K562 (cell line): ENCODE data around the gene GPATCH4. TPM values are rescaled to one million over a fixed set of nuclear protein-coding genes. Genes with fewer than 3 reads are reported as not detected.
A peak's percentile ranks its signal among the peaks of the same experiment; 100 is the strongest.

Experiments
- HMBOX1 ChIP-seq: sonication (generic); IDR thresholded peaks from 2 replicates; pipeline ENCODE4 v1.6.1; 2016
- MTA1 ChIP-seq: fragments of 450-650 bp; IDR thresholded peaks from 2 replicates; pipeline ENCODE4 v1.6.1; 2017; ENCODE audit warnings: borderline replicate concordance
- NRF1 ChIP-seq, 2 experiments: fragments of 450-650 bp; IDR thresholded peaks in 1 of 2; conservative IDR thresholded peaks in 1 of 2; 2 replicates each; pipeline ENCODE4 v1.6.1; 2014; ENCODE audit warnings: mild to moderate bottlenecking in 2 of 2
- PHTF2 ChIP-seq: fragments of 250-450 bp; sonication (Bioruptor Pico); IDR thresholded peaks from 2 replicates; pipeline ENCODE4 v1.5.0; 2021; ENCODE audit warnings: mild to moderate bottlenecking
- POLR2G ChIP-seq: fragments of 200-400 bp; formaldehyde crosslinking; IDR thresholded peaks from 2 replicates; pipeline ENCODE4 v1.6.1; 2017; ENCODE audit warnings: low read depth, mild to moderate bottlenecking, antibody characterized with exemption, low read length, moderate library complexity
- POLR3A ChIP-seq: IDR thresholded peaks from 2 replicates; pipeline ENCODE4 v1.6.1; 2011; ENCODE audit warnings: borderline replicate concordance, mild to moderate bottlenecking, moderate library complexity; ENCODE audit not compliant: insufficient read length, insufficient read depth; ENCODE audit errors: extremely low read depth
- RNF2 ChIP-seq: sonication (generic); IDR thresholded peaks from 2 replicates; pipeline ENCODE4 v1.6.1; 2016
- SAFB ChIP-seq: fragments of 200-400 bp; formaldehyde crosslinking; IDR thresholded peaks from 2 replicates; pipeline ENCODE4 v1.6.1; 2017; ENCODE audit warnings: low read depth, low read length, borderline replicate concordance
- SIRT6 ChIP-seq: IDR thresholded peaks from one replicate; pipeline ENCODE4 v1.6.1; 2012; ENCODE audit warnings: low read depth, mild to moderate bottlenecking, control low read depth, inconsistent platforms, low read length, moderate library complexity
- STAT5B ChIP-seq: fragments of 250-450 bp; sonication (Bioruptor Pico); IDR thresholded peaks from 2 replicates; pipeline ENCODE4 v1.8.0; 2021; ENCODE audit warnings: mild to moderate bottlenecking, inconsistent platforms
- SUPT5H ChIP-seq: fragments of 450-650 bp; IDR thresholded peaks from 2 replicates; pipeline ENCODE4 v1.6.1; 2016
- TEAD4 ChIP-seq, 2 experiments: sonication (generic) in 1 of 2; formaldehyde crosslinking in 1 of 2; IDR thresholded peaks; 2 replicates each; pipeline versions ENCODE4 v1.6.1 to v1.8.0; 2012 to 2022; ENCODE audit warnings: borderline replicate concordance in 1 of 2, inconsistent platforms in 1 of 2, low read length in 1 of 2, mild to moderate bottlenecking in 1 of 2, missing genetic modification reagents in 1 of 2
- ZFP36 ChIP-seq: fragments of 150-350 bp; IDR thresholded peaks from 2 replicates; pipeline ENCODE4 v1.6.1; 2018; ENCODE audit warnings: low read length, low read depth; ENCODE audit not compliant: partially characterized antibody
- ZNF165 ChIP-seq: fragments of 250-450 bp; sonication (Bioruptor Pico); IDR thresholded peaks from 2 replicates; pipeline ENCODE4 v1.4.0; 2020; ENCODE audit warnings: borderline replicate concordance
- ZNF75A ChIP-seq: fragments of 450-650 bp; formaldehyde crosslinking; IDR thresholded peaks from 2 replicates; pipeline ENCODE4 v1.4.0; 2020; ENCODE audit warnings: mild to moderate bottlenecking
- ZNF778 ChIP-seq: fragments of 450-650 bp; formaldehyde crosslinking; IDR thresholded peaks from 2 replicates; pipeline ENCODE4 v1.4.0; 2020; ENCODE audit warnings: mild to moderate bottlenecking, moderate library complexity
- ZNF780A ChIP-seq: fragments of 250-450 bp; sonication (Bioruptor Pico); IDR thresholded peaks from 2 replicates; pipeline ENCODE4 v1.5.0; 2021; ENCODE audit warnings: mild to moderate bottlenecking
- polyA plus RNA-seq, 8 experiments: library from polyadenylated mRNA; depleted of rRNA in 4 of 8; stranded (reverse) in 5 of 8; unstranded in 3 of 8; fragments of >200 nt; fragmentation: Nextera tagmentation in 2 of 8; fragmentation: Illumina TruSeq in 1 of 8; extraction: Ambion mirVana in 2 of 8; extraction: Trizol in 1 of 8; gene quantifications; 2 replicates each; pipeline versions ENCODE4 v1.2.1 to v1.2.3, GENCODE V29; 2011 to 2014; ENCODE audit warnings: inconsistent platforms in 1 of 8, missing spikeins in 1 of 8
- total RNA-seq, 7 experiments: library from RNA; depleted of rRNA in 6 of 7; stranded (reverse); fragments of >200 nt in 6 of 7; fragmentation: Illumina TruSeq in 2 of 7; extraction: Trizol in 2 of 7; gene quantifications; 2 replicates each; pipeline versions ENCODE4 v1.2.1 to v1.2.3, GENCODE V29; 2011 to 2021; ENCODE audit warnings: low replicate concordance in 1 of 7
- TF ChIP-seq, protein P1 (sequence below): IDR thresholded peaks from 2 replicates; pipeline ENCODE4 v1.6.1; 2012; ENCODE audit warnings: low read depth, low read length, improper control_type of control experiment, borderline replicate concordance
- TF ChIP-seq, protein P2 (sequence below), 2 experiments: fragments of 450-650 bp; conservative IDR thresholded peaks; 2 replicates each; pipeline ENCODE4 v1.6.1; 2017; ENCODE audit warnings: mild to moderate bottlenecking in 2 of 2, moderate library complexity in 2 of 2
- TF ChIP-seq, protein P3 (sequence below), 3 experiments: fragments of 200-800 bp in 1 of 3; fragments of 250-450 bp in 1 of 3; fragments of 450-650 bp in 1 of 3; sonication (Bioruptor Pico) in 1 of 3; sonication (Bioruptor generic) in 1 of 3; formaldehyde crosslinking in 1 of 3; IDR thresholded peaks; 2 replicates each; pipeline versions ENCODE4 v1.6.1 to v1.8.0; 2016 to 2022; ENCODE audit warnings: mild to moderate bottlenecking in 2 of 3, missing genetic modification characterization in 2 of 3, missing compliant biosample characterization in 1 of 3, moderate library complexity in 1 of 3

GPATCH4 gene
- total and polyA plus RNA-seq, 9 of the 15 experiments (the other 6 are each of a cell fraction or from before 2014, with no cell fraction given) = 43.7 to 105 (median 76.5) TPM

DNA sequence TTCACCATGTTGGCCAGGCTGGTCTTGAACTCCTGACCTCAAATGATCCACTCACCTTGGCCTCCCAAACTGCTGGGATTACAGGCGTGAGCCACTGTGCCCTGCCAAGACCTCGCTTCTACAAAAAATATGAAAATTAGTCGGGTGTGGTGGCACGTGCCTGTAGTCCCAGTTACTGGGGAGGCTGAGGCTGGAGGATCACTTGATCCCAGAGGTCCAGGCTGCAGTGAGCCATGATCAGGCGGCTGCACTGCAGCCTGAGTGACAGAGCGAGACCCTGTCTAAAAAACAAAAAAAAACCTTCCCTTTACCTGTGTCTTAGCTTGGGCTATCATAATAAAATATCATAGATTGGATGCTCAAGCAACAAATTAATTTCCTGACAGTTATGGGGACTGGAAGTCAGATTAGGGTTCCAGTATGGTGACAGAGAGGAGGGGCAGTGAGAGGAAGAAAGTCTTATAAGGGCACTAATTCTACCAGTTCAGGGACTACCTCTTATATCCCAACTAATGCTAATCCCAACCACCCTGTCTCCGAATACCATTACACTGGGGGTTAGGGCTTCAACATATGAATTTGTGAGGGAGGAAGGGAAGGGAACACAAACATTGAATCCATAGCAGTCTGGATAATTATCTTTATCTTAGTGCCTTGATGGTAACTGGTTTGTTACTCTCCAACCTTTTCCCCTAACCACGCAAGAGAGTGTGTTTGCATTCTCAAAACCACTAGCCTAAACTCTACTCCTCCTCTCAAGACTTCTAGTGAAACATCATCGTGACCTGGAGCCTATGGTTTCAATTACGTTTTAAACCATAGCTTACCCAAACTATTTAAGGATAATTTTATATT lies 10.7 kb downstream of the GPATCH4 start (continued):
- TF ChIP-seq HMBOX1 = peak; percentile 71
- no peak for TF ChIP-seq PHTF2 (CRISPR knock-in tag)
- TF ChIP-seq STAT5B (CRISPR knock-in tag) = no peak
- TF ChIP-seq, protein P1, sequence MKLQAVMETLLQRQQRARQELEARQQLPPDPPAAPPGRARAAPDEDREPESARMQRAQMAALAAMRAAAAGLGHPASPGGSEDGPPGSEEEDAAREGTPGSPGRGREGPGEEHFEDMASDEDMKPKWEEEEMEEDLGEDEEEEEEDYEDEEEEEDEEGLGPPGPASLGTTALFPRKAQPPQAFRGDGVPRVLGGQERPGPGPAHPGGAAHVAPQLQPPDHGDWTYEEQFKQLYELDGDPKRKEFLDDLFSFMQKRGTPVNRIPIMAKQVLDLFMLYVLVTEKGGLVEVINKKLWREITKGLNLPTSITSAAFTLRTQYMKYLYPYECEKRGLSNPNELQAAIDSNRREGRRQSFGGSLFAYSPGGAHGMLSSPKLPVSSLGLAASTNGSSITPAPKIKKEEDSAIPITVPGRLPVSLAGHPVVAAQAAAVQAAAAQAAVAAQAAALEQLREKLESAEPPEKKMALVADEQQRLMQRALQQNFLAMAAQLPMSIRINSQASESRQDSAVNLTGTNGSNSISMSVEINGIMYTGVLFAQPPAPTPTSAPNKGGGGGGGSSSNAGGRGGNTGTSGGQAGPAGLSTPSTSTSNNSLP = no peak
- TF ChIP-seq, protein P2, sequence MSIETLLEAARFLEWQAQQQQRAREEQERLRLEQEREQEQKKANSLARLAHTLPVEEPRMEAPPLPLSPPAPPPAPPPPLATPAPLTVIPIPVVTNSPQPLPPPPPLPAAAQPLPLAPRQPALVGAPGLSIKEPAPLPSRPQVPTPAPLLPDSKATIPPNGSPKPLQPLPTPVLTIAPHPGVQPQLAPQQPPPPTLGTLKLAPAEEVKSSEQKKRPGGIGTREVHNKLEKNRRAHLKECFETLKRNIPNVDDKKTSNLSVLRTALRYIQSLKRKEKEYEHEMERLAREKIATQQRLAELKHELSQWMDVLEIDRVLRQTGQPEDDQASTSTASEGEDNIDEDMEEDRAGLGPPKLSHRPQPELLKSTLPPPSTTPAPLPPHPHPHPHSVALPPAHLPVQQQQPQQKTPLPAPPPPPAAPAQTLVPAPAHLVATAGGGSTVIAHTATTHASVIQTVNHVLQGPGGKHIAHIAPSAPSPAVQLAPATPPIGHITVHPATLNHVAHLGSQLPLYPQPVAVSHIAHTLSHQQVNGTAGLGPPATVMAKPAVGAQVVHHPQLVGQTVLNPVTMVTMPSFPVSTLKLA (conservative IDR thresholded peaks at IDR 0.05) = no peak
- TF ChIP-seq SIRT6 = no peak
- TF ChIP-seq ZFP36 = no peak
- no peak for TF ChIP-seq NRF1 (conservative IDR thresholded peaks at IDR 0.05 in 1 of 2, IDR thresholded peaks at IDR 0.05 in 1 of 2)
- TF ChIP-seq ZNF75A (CRISPR knock-in tag) = no peak
- TF ChIP-seq TEAD4 (IDR thresholded peaks at IDR 0.05; ENCODE audit: low read length) = no peak
- no peak for TF ChIP-seq TEAD4 (CRISPR knock-in tag; IDR thresholded peaks at IDR 0.05; ENCODE audit: borderline replicate concordance)
- TF ChIP-seq, protein P3, sequence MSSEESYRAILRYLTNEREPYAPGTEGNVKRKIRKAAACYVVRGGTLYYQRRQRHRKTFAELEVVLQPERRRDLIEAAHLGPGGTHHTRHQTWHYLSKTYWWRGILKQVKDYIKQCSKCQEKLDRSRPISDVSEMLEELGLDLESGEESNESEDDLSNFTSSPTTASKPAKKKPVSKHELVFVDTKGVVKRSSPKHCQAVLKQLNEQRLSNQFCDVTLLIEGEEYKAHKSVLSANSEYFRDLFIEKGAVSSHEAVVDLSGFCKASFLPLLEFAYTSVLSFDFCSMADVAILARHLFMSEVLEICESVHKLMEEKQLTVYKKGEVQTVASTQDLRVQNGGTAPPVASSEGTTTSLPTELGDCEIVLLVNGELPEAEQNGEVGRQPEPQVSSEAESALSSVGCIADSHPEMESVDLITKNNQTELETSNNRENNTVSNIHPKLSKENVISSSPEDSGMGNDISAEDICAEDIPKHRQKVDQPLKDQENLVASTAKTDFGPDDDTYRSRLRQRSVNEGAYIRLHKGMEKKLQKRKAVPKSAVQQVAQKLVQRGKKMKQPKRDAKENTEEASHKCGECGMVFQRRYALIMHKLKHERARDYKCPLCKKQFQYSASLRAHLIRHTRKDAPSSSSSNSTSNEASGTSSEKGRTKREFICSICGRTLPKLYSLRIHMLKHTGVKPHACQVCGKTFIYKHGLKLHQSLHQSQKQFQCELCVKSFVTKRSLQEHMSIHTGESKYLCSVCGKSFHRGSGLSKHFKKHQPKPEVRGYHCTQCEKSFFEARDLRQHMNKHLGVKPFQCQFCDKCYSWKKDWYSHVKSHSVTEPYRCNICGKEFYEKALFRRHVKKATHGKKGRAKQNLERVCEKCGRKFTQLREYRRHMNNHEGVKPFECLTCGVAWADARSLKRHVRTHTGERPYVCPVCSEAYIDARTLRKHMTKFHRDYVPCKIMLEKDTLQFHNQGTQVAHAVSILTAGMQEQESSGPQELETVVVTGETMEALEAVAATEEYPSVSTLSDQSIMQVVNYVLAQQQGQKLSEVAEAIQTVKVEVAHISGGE (CRISPR knock-in tag; IDR thresholded peaks at IDR 0.05) = no peak
- TF ChIP-seq POLR3A = no peak
- no peak for TF ChIP-seq RNF2
- TF ChIP-seq ZNF778 (CRISPR knock-in tag) = no peak
- TF ChIP-seq MTA1 = no peak
- TF ChIP-seq ZNF780A (CRISPR knock-in tag) = no peak
- TF ChIP-seq SUPT5H = peak; percentile 42
- no peak for TF ChIP-seq ZNF165 (CRISPR knock-in tag)
- no peak for TF ChIP-seq SAFB
- TF ChIP-seq POLR2G = 0 out of 2 replicates have a peak, but pooled peaks have one; percentile 14
